GM19238 (cell line): ENCODE measurements around the gene PHLDB2.

ENCODE experiments used
- DNase-seq: peaks from one replicate; pipeline ENCODE4 v3.0.0; 2011; ENCODE audit warnings: low spot score; ENCODE audit not compliant: insufficient read length

PHLDB2 gene

DNA sequence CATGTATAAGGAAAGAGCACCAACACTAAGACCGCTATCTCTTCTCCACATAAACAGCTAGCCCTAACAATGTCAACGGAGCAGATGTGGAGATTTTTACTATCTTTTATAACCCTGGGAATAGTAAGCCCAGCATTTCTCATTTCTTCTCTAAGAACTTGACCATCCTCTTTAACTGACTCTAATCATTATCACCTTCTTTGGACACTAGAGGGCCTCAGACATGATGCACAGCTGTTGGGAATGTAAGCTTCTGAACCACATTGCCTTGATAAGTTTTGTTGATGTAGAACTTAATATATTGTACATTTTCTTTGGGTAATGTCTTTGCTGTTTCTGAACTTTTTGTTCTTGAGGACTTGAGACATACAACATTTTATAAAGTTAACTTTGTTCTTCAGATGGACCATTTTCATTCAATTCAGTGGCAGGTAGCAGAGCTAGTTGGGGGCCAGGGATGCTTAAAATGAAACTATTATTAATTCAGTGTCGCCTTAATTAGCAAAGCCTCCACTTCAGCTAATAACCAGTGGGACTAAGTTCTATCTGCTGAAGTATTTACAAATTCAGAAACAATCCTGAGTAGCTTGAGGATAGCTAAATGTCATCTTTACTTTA, 130.1 kb downstream of the PHLDB2 start:
- no peak for DNase-seq

DNA sequence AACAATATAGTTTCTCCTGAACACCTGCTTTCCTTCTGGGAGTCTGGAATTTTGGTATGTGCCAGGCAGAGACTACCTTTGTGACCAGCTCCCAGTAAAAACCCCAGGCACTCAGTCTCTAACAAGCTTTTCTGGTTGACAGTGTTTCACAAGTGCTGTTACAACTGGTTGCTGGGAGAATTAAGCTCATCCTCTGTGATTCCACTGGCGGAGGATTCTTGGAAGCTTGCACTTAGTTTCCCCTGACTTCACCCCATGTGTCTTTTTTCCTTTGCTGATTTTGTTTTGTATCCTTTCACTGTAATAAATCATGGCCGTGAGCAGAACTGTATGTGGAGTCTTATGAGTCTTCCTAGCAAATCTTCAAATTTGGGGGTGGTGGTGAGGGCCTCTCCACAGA, 134.0 kb downstream of the PHLDB2 start:
- no peak for DNase-seq

DNA sequence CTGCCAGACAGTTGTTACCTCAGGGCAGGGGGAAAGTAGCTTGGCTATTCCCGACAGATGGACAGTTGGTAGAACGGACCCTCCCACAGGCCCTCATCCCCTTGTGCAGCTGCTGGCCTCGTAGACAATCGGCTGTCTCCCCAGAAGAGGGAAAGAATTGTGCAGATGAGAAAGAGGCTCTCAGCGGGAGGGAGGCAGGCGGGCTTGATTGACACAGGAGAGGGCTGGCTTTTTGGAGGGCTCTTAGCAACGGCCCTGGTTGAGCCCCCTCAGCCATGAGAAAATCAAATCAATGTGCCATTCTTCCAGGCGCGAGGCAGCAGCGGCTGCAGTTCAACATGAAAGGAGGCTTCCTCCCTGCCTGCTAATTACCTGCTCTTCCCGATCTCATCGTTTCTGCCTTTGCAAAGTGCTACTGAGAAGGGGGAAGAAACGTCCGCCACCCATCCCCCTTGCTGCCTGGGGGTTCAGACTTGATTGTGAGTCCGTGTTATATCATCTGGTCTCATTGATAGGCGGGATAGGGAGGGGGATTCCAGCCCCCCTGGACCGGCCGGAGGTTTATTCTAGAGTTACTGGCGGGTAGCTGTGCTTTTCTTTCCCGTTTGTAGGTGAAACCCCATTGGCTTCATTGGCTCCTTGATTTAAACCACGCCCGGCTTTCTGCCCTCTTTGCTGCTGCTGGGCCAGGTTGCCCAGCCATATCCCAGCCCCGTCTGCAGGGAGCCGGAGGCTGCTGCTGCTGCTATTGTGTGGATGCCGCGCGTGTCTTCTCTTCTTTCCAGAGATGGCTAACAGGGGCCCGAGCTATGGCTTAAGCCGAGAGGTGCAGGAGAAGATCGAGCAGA, 139.8 kb downstream of the PHLDB2 start, which contains the start of gene TAGLN3:
TSS of gene TAGLN3 (plus strand) at position 287 of the 848 bp plus-strand sequence. CDS start at position 788, 501 bp downstream.
- DNase-seq = no peak

DNA sequence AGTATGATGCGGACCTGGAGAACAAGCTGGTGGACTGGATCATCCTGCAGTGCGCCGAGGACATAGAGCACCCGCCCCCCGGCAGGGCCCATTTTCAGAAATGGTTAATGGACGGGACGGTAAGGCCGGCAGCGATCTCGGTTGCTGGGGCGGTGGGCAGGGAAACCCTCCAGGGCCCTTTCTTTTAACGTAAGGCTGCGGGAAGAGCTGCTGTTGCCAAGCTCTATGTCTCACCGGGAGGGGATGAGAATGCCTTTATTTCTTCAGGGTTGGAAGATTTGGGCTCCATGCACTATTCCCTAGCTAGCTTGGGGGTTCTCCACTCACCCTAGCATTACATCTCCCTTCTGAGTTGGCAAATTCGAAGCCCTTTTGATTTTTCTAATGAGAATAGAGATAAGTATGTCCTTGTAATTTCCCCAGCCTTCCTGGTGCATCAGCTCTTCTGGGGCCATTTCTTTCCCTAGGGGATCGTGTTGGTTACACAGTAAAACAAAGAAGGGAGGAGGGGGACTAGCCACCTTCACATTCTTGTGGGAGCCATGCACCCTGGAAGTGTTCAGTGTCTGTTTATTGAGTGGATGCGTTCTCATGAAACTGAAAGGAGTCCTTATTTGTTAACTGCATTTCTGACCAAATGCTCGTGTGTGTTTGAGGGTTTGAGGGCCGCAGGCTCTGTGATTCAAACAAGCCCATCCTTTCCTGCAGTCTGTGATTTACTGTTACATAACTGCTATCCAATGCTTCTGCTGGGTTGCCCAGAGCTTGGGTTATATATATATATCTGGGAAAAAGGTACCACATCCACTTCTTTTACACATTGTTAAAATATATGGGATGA, 140.6 kb downstream of the PHLDB2 start:
- DNase-seq = no peak

DNA sequence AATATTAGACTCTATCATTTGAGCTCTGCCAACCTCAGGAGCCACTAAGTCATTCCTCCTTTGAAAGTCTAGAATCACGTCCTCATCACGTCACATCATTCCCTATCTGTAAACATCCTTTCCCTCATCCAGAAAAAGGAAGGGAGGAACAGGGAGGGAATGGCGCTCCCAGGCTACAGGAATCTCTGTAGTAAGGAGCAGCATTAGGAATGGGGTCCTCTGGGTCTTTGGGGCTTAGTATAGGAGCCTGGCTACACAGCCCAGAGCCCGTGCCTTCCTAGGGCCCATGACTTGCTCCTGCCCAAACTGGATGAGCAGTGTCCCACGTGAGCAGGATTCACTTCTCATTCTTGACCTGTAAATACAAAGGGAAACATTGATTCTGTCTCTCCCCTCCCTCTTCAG, 141.3 kb downstream of the PHLDB2 start:
- DNase-seq = no peak

DNA sequence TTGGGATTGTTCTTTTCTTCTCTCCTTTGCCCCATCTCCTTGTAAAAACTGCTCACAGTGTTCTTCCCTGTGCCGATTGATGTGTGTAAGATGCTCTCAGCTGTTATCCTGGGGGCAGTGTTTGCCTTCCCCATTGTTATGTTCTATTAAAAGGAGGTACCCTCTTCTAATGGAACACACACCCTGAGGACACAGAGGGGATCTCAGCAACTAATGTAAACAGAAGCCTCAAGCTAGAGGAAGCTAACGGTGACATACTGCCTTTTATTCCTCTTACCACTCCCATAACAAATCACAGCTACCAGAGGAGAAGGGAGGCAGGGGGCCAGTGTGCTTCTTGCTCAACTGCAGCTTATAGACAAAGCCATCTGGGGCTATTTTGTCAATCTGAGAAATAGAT, 141.9 kb downstream of the PHLDB2 start:
- no peak for DNase-seq

DNA sequence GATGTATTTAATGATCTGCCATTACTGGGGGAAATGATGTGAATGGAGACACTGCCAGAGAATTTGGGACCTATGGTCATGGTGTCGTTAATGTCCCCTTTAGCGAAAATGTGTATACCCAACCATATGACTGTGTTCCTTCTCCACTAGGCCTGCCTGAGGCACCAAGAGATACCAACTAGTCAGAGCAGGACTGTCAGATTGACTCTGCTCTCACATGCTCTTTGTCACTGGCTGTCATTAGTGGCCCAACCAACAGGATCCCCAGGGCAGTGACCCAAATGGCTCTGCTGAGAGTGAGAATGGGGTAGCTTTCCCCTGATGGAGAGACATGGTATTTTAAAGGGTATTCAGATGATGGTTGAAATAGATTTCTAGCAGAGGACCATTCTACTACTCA, 142.5 kb downstream of the PHLDB2 start:
- DNase-seq = no peak

DNA sequence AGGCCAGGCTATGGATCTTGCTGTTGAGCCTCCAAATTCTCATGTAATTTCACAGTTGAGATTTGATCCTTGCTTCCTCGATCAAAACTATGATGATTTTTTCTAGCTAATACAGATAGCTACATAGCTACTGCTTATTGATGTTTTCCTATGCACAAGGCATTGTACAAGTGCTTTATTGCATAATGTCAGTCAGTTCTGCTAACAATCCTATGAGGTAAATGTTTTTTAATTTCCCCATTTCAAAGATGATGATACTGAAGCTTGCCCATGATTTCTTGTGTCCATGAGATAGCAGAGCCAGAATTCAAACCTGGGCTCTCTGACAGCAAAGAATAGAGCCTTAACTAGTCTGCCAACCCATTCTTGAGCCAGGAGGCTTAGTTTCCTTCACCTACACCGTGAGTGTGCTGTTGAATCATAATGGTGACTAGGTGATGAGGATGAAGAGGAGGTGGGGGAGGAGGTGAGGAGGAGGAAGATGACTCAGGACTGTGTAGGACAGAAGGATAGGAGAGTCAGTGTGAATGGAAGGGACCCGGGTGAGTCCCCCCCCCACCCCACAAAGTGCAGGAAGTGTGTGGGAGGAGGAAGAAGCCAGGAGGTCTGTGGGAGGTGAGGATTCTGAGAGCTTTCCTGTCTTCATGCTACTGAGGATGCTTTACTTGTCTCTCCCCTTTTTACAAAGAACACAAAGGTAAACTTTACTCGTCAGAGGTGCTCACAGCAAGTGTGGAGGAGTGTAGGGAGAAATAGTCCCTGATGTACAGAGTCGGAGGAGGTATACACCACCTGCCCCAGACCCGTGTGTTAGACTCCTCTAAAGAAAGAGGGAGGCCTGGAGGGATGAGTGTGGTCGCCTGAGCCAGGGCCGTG, 143.3 kb downstream of the PHLDB2 start:
- no peak for DNase-seq

DNA sequence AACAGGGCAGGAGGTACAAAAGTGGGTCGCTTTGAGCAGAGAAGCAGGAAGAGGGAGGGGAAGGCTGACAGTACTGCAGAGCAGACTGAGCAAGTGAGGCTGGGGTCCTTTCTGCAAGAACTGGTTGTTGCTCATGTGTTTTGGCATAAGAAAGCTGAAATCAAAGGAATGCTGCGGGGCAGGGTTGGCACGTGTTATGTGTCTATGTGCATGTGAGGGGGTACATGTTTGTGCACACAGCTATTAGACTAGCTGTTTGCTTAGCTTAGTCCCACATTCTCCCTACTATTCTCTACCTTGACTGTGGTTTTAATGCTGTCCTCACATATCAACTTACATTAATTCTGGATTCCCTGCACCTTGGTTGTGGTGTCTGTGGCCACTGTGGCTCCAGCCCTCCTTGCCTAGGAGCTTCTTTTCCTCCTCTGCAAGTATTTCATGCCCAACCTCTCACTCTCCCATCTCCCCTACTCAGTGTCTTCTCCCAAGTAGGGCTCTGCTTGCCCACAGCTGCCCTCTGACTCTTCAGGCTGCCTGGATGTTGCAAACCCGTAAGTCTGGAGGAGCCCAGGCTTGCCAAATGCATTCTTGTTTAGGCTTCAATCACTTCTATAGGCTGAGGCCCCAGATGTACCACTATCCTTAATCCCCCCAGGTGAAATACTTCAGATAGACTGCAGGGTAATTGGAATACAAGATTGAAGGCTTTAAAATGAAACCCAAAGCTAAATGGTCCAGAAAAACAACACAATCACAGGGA, 144.4 kb downstream of the PHLDB2 start:
- DNase-seq = no peak

DNA sequence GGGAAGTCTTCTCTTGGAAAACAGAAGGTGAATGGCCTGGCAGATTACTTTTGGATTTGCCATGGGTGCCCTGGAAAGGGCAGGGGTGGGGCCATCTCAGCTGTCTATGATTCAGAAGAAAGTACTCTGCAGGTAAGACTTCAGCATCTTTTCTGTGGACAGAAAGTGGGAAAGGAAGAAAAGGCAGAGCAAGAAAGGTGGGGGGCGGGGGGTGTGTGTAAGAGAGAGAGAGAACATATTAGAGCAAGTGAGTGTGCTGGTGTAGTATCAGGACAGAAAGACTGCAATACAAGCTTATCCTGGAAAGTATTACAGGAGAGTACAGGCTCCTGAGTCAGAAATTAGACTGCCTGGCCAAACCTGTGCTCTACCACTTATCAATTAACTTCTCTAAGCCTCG, 145.1 kb downstream of the PHLDB2 start:
- DNase-seq = no peak

DNA sequence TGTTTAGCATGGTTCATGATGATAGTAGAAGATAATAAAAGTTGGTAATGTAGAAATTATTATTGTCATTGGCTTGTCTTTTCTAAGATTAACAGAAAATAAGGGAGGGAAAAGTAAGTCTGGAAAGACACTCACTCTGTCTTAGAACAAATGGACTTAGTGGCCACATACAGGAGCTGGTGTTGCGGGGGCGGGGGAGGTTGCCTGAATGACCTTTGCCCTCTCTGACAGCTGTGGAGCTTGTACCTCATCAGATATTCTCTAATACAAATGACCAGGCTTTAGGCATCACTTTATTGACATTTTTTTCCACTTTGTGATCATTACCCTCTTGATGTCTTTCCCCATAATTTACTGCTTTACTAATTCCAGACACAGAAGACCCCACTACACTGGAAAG, 145.6 kb downstream of the PHLDB2 start:
- DNase-seq = no peak

DNA sequence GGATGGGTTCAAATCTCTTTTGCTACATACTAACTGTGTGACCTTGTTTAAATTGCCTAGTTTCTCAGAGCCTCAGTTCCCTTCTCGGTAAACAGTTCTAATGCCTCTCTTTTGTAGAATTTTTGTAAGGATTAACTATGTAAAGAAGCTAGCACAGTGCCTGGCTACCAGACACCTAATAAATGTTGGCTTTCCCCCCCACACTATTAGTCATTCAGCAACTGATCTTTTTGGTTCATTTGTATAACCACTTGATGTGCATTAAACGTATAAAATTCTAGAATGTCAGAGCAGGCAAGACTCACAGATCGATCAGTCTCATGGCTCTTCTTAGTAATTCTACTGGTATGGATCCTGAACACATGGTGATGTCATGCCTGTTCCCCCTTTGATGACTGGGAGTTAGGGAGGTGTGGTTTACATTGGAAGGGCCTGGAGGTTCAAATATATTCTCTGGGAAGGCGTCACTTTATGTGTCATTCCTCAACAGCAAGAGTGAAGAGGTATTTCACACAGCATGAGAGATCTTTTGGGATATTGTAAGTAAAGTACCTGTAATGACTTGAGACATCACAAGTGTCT, 146.1 kb downstream of the PHLDB2 start:
- no peak for DNase-seq

DNA sequence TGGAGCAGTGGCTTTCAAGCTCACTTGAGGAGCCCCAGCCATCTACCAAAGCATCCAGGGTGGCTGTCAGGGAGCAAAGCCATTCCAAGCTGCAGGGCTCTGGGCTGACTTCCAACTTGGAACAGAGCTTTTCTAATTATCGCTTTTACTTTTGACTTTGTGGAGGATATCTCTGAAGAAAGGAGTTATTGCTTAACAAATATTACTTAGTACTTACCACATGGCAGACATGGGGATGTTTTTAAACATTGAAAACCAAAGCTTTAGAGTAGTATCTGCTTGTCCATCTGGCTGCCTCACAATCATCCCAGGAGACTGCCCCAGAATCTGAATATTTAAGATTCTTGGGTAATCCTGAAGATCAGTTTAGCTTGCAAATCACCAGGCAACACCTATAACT, 148.6 kb downstream of the PHLDB2 start:
- DNase-seq = no peak

DNA sequence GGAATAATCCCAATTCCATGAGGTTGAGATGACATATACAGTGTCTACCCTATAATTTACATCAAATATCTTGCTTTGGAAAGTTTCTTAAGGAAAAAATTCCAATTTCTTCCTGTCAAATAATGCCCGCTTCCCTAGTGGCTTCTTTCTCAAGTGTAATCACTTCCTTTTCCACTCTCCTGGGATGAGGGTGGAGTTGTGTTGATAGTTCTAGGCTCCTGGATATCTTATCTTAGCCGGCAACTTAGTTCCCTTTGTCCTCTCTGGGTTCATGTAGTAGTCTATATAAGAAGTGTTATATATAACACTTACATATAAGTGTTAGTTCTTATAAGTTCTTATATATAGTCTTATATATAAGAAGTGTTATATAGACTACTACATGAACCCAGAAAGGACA, 150.6 kb downstream of the PHLDB2 start:
- DNase-seq = no peak

DNA sequence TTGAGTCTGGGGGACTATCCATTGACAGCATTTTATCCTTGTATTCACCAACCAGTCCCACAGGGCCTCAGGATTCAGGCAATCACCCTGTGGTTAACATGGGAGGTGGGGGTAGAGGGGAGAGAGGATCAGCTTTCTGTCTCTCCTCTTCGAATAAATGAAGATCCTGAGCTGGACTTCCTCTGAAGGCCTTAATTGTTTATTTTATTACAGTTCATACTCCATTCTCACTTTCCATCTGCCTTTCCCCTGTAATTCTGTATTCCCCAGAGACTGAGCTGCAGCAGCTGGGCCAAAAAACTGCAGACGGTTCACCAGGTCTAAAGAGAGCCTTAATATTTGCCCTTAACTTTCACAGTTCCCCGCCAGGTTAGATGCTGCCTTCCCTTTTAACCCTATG, 151.6 kb downstream of the PHLDB2 start:
- no peak for DNase-seq

DNA sequence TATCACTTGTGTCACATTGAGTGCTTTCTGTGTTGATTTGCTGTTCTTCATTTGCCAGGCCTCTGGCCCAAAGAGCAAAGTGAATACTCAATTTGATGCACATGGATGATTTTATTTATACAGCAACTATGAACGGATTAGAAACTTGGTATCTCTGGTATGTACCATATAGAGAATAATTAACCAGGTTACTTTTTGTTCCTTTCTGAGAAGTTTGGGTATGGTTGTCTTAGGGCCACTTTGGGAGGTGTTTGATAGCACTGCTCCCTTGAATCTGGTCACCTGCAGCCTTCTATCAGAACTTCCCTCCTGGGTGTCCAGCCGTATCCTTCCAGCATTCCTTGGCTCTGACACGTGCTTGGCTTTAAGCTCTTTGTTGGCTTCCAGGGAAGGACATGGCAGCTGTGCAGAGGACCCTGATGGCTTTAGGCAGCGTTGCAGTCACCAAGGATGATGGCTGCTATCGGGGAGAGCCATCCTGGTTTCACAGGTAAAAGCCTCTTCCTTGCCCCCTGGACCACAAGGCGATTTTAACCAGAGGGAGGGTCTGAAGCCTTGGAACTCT, 152.4 kb downstream of the PHLDB2 start:
- no peak for DNase-seq

DNA sequence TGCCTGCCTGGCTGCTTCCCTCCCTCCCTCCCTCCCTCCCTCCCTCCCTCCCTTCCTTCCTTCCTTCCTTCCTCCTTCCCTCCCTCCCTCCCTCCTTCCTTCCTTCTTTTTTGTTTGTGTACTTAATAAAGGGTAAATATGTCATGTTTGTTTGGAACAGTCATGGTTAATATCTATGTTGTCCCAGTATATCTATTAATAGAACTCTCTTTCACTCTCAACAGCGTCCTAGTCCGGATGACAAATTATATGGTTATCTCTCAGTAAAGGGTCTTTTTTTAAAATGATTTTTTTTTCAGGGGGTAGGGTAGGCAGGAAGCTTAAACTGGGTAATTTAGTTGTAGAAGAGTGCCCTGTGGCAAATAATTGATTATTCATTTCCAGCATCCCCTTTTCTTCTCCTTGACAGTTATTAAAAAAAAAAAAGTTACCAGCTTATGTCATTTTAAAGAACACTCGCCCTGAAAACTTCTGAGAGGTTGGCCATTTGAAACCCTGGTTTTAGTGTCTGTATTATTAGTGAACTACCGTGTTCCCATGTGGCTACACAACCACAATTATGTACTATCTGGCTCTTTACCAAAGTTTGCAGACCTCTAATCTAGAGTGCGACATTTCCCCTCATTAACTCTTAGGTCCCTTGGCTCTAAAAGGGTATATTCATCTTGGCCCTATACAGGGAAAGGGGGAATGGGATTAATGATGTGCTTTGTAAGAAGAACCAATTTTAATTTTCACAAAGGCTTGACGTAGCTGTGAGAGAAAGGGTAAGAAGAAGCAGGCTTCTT, 153.3 kb downstream of the PHLDB2 start:
- no peak for DNase-seq

DNA sequence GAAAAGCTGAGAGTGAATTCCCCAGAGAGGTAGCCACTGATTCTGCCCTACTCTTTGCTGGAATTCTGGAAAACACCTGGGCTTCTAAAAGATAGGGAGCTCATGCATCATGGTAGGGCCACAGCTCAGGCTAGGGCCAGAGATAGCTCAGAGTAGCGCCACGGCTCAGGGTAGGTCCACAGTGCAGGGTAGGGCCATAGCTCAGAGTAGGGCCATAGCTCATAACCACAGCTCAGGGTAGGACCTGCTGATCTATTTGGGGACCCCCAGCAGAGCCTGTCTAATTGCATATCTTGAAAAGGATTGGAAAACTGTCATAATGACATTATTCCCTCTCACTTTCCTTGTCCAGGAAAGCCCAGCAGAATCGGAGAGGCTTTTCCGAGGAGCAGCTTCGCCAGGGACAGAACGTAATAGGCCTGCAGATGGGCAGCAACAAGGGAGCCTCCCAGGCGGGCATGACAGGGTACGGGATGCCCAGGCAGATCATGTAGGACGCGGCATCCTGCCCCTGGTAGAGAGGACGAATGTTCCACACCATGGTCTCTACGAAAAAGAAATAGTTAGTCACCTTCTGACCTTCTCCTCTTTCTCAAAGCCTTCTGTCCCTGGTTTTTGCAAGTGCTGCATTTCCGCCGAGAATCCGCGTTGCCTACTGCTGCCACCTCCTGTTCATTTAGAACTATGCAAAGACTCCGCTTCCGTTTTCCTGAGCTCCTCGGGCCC, 154.2 kb downstream of the PHLDB2 start:
- DNase-seq = peak; percentile 35
